MM.1S (cell line): ENCODE results near the gene ZBED1.

Experiments
- EZH2 ChIP-seq: fragments of 300-600 bp; sonication (generic); optimal IDR thresholded peaks from 2 replicates; pipeline ENCODE3; 2017; ENCODE audit warnings: low read depth, mild to moderate bottlenecking, antibody characterized with exemption, low read length, mixed read lengths
- TF ChIP-seq, protein P1 (sequence below): fragments of 300-600 bp; sonication (generic); IDR thresholded peaks from 2 replicates; pipeline ENCODE4 v1.5.1; 2016; ENCODE audit warnings: antibody characterized with exemption, low read length, mixed read lengths

DNA sequence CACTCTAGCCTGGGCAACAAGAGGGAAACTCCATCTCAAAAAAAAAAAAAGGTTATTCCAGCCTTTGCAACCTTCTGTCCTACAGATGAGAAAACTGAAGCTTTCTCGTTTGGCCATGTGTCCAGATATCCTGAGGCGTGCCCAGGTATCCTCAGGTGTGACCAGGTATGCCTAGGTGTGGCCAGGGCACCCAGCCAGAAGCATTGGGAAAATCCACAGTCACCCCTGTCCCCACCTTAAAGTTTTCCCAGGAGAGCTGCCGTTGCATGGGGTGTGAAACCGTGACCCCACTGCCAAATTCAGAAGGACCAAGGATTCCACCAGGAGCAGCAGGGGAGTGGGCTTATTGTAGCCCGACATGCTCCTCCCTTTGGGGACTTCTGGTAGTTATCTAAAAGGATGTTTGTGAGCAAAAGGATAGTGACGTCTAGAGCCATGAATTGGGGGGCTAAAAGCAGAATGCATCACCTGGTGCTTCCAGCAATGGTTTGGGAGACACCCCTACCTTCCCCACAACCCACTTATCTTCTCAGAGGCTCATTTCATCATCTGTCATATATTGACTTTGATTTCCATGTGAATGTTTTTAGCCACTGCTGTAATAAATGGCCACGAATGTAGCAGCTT lies 4.0 kb upstream of the ZBED1 start:
- TF ChIP-seq, protein P1, sequence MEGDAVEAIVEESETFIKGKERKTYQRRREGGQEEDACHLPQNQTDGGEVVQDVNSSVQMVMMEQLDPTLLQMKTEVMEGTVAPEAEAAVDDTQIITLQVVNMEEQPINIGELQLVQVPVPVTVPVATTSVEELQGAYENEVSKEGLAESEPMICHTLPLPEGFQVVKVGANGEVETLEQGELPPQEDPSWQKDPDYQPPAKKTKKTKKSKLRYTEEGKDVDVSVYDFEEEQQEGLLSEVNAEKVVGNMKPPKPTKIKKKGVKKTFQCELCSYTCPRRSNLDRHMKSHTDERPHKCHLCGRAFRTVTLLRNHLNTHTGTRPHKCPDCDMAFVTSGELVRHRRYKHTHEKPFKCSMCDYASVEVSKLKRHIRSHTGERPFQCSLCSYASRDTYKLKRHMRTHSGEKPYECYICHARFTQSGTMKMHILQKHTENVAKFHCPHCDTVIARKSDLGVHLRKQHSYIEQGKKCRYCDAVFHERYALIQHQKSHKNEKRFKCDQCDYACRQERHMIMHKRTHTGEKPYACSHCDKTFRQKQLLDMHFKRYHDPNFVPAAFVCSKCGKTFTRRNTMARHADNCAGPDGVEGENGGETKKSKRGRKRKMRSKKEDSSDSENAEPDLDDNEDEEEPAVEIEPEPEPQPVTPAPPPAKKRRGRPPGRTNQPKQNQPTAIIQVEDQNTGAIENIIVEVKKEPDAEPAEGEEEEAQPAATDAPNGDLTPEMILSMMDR, result no peak
- no peak for TF ChIP-seq EZH2
